HepG2 (cell line): ENCODE data around the gene GALNT10. TPM values are rescaled to one million over a fixed set of nuclear protein-coding genes. Genes with fewer than 3 reads are reported as not detected.

Experiments
- ATAC-seq: fragments of 200-7000 bp; cut with Tn5 transposase; 3 replicates; pipeline ENCODE4 v1.9.1; 2020; ENCODE audit warnings: mild to moderate bottlenecking, moderate library complexity
- BruUV-seq: library from RNA; stranded (reverse); fragments of 400-500 nt; replicated peaks from 2 replicates; lab custom pipeline; 2021; lab: Mats Ljungman, UMichigan
- CTCF ChIA-PET: fragments of 300-600 bp; formaldehyde crosslinking; extraction: SDS; loops from one replicate; lab custom pipeline; 2021; ENCODE audit warnings: low total read pairs, inconsistent platforms, low intra/inter-chr PET ratio; lab: Yijun Ruan, JAX
- POLR2A ChIA-PET: fragments of 350-600 bp; sonication (Branson Sonifier 250); formaldehyde crosslinking; loops from one replicate; lab custom pipeline; 2020; ENCODE audit warnings: antibody characterized with exemption, inconsistent platforms; lab: Yijun Ruan, JAX
- DNase-seq: peaks from one replicate; pipeline ENCODE4 v3.0.0-alpha.2; 2015; ENCODE audit warnings: low spot score
- FAIRE-seq: peaks from 3 replicates; lab custom pipeline; 2011; peaks lifted over from hg19 to GRCh38; lab: Jason Lieb, UNC
- H2AFZ ChIP-seq: one replicate; pipeline ENCODE4 v1.6.1; 2011; ENCODE audit warnings: low read length, inconsistent platforms
- H3K27ac ChIP-seq: fragments of 300-600 bp; 3 replicates; pipeline ENCODE4 v1.8.0; 2011; ENCODE audit warnings: mixed run types, mild to moderate bottlenecking, mixed read lengths, low read length, inconsistent platforms; ENCODE audit not compliant: insufficient read depth; ENCODE audit errors: extremely low read length
- H3K27me3 ChIP-seq, 2 experiments: fragments of 200-600 bp in 1 of 2; 2 replicates in 1 of 2; 3 replicates in 1 of 2; pipeline versions ENCODE4 v1.6.0 to v1.8.0; 2011; ENCODE audit warnings: low read length in 2 of 2, mild to moderate bottlenecking in 2 of 2, moderate library complexity in 2 of 2, inconsistent platforms in 1 of 2; ENCODE audit not compliant: insufficient read depth in 2 of 2, control insufficient read depth in 1 of 2
- H3K36me3 ChIP-seq, 2 experiments: fragments of 200-600 bp in 1 of 2; replicated peaks in 1 of 2; 2 replicates in 1 of 2; 3 replicates in 1 of 2; pipeline versions ENCODE4 v1.5.1 to v1.8.0; 2011; ENCODE audit warnings: low read length in 2 of 2, inconsistent platforms in 1 of 2; ENCODE audit not compliant: insufficient read depth in 2 of 2, control insufficient read depth in 1 of 2
- H3K4me1 ChIP-seq: 2 replicates; pipeline ENCODE4 v1.5.1; 2012; ENCODE audit warnings: low read length, inconsistent platforms; ENCODE audit not compliant: insufficient read depth
- H3K4me2 ChIP-seq: 2 replicates; pipeline ENCODE4 v1.6.0; 2011; ENCODE audit warnings: low read depth, low read length, inconsistent platforms
- H3K4me3 ChIP-seq, 3 experiments: fragments of 200-600 bp in 1 of 3; sonication (generic), shearing (Covaris generic) in 1 of 3; replicated peaks in 1 of 3; 2 replicates each; pipeline ENCODE4 v1.5.1; 2011 to 2016; ENCODE audit warnings: low read length in 3 of 3, inconsistent platforms in 2 of 3, low read depth in 2 of 3, mild to moderate bottlenecking in 2 of 3, control low read depth in 1 of 3, mixed read lengths in 1 of 3; ENCODE audit not compliant: insufficient read depth in 1 of 3
- H3K79me2 ChIP-seq: one replicate; pipeline ENCODE4 v1.6.1; 2011; ENCODE audit warnings: low read length, inconsistent platforms; ENCODE audit not compliant: insufficient read depth
- H3K9ac ChIP-seq: 2 replicates; pipeline ENCODE4 v1.6.0; 2011; ENCODE audit warnings: mild to moderate bottlenecking, low read depth, low read length, inconsistent platforms; ENCODE audit not compliant: insufficient read depth
- H3K9me3 ChIP-seq: 2 replicates; pipeline ENCODE4 v1.5.1; 2012; ENCODE audit warnings: mild to moderate bottlenecking, low read length
- H4K20me1 ChIP-seq: 2 replicates; pipeline ENCODE4 v1.6.0; 2011; ENCODE audit warnings: inconsistent platforms, mild to moderate bottlenecking, low read length, moderate library complexity; ENCODE audit not compliant: insufficient read depth
- KLF6 ChIP-seq: IDR thresholded peaks from 2 replicates; pipeline ENCODE4 v1.8.0; 2016; ENCODE audit warnings: missing biosample characterization, missing genetic modification reagents
- NBN ChIP-seq: fragments of 450-650 bp; conservative IDR thresholded peaks from 2 replicates; pipeline ENCODE4 v1.6.1; 2017
- ZIK1 ChIP-seq: sonication (generic); formaldehyde crosslinking; IDR thresholded peaks from 2 replicates; pipeline ENCODE4 v1.5.0; 2020; ENCODE audit warnings: mild to moderate bottlenecking, low read depth, missing genetic modification reagents, borderline replicate concordance
- ZNF333 ChIP-seq: sonication (generic); formaldehyde crosslinking; IDR thresholded peaks from 2 replicates; pipeline ENCODE4 v1.4.0; 2020; ENCODE audit warnings: mild to moderate bottlenecking, missing genetic modification reagents, borderline replicate concordance
- ZNF432 ChIP-seq: sonication (generic); formaldehyde crosslinking; IDR thresholded peaks from 2 replicates; pipeline ENCODE4 v1.5.0; 2020; ENCODE audit warnings: missing genetic modification reagents, mild to moderate bottlenecking, borderline replicate concordance
- ZNF441 ChIP-seq: sonication (generic); formaldehyde crosslinking; IDR thresholded peaks from 2 replicates; pipeline ENCODE4 v1.7.0; 2021; ENCODE audit warnings: missing genetic modification reagents, borderline replicate concordance
- WGBS: methylation state at CpG from one replicate; pipeline ENCODE4 v1.1.6; 2017; ENCODE audit warnings: low lambda C conversion rate; 5-methylcytosine and 5-hydroxymethylcytosine counted together
- in situ Hi-C: cut with HindIII; loops from 2 replicates; pipeline ENCODE4 v1.10.0; 2017; ENCODE audit warnings: low pct_unique_long_range_greater_than_20kb; ENCODE audit not compliant: extremely low pct_ligation_motif_present
- intact Hi-C: fragments of 100-400 bp; cut with micrococcal nuclease; formaldehyde crosslinking; loops from one replicate; pipeline ENCODE4 v1.10.0; 2022; ENCODE audit not compliant: unreplicated experiment
- polyA plus RNA-seq, 8 experiments: library from polyadenylated mRNA; depleted of rRNA in 3 of 8; stranded (reverse) in 7 of 8; unstranded in 1 of 8; fragments of >200 nt; fragmentation: Illumina TruSeq in 4 of 8; extraction: Trizol in 4 of 8; gene quantifications; 2 replicates each; pipeline versions ENCODE4 v1.2.1 to v1.2.3, GENCODE V29; 2011 to 2016; ENCODE audit warnings: low read depth in 4 of 8, missing spikeins in 1 of 8, mixed read lengths in 1 of 8; ENCODE audit not compliant: insufficient read depth in 1 of 8
- total RNA-seq, 5 experiments: library from RNA; depleted of rRNA; stranded (reverse); fragments of >200 nt; fragmentation: Illumina TruSeq; extraction: Trizol; gene quantifications; 2 replicates each; pipeline ENCODE4 v1.2.3, GENCODE V29; 2016; ENCODE audit warnings: low read depth in 1 of 5
- TF ChIP-seq, protein P1 (sequence below): sonication (generic); formaldehyde crosslinking; IDR thresholded peaks from 2 replicates; pipeline ENCODE4 v1.5.1; 2020; ENCODE audit warnings: missing genetic modification reagents, mild to moderate bottlenecking, borderline replicate concordance
- TF ChIP-seq, protein P2 (sequence below): sonication (generic); formaldehyde crosslinking; conservative IDR thresholded peaks from 2 replicates; pipeline ENCODE4 v1.8.0; 2022; ENCODE audit warnings: mild to moderate bottlenecking, moderate library complexity, missing genetic modification reagents
- TF ChIP-seq, protein P3 (sequence below): sonication (generic); formaldehyde crosslinking; IDR thresholded peaks from 2 replicates; pipeline ENCODE4 v1.4.0; 2020; ENCODE audit warnings: missing genetic modification reagents, borderline replicate concordance

The GALNT10 gene
- total and polyA plus RNA-seq, 2 of the 13 experiments (the other 11 are each of a cell fraction or from before 2014, with no cell fraction given) = 8.1 to 11.2 TPM

DNA sequence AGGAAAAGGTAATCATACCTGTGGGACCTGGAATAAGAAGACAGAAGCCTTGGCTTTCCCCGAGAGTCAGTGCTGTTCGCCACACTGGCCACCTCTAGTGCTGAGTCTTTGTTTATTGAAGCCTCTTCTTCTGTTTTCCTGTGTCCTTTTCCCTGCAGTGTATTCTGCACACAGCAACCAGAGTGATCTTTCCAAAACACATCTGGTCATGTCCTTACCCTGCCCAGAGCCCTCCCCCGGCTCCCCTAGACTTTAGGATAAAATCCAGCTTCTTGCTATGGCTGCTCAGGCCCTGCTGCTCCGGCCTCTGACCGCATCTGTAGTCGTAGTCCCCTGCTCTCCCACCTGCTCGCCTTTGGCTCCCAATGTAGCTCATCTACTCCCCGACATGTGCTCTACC lies 28.3 kb downstream of the GALNT10 start:
- Histone ChIP-seq H3K27ac (no peak overlapping the region), H2AFZ (no peak overlapping the region), H3K36me3 (no peaks in the 10 kb centered on the region), H3K4me2 (no peak overlapping the region), H4K20me1 (no peaks in the 10 kb centered on the region), H3K9me3 (no peaks in the 10 kb centered on the region), H3K4me1 (no peaks in the 10 kb centered on the region), H3K27me3 (no peaks in the 10 kb centered on the region), H3K9ac (no peak overlapping the region), H3K79me2 (no peaks in the 10 kb centered on the region), H3K4me3 (no peak overlapping the region)
- BruUV-seq = no TSS peak
- ChIA-PET POLR2A (no interaction called here), CTCF (no interaction called here)
- TF ChIP-seq ZNF432 (CRISPR knock-in tag) = no peak
- no peak for TF ChIP-seq ZIK1
- TF ChIP-seq, protein P1, sequence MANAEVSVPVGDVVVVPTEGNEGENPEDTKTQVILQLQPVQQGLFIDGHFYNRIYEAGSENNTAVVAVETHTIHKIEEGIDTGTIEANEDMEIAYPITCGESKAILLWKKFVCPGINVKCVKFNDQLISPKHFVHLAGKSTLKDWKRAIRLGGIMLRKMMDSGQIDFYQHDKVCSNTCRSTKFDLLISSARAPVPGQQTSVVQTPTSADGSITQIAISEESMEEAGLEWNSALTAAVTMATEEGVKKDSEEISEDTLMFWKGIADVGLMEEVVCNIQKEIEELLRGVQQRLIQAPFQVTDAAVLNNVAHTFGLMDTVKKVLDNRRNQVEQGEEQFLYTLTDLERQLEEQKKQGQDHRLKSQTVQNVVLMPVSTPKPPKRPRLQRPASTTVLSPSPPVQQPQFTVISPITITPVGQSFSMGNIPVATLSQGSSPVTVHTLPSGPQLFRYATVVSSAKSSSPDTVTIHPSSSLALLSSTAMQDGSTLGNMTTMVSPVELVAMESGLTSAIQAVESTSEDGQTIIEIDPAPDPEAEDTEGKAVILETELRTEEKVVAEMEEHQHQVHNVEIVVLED (CRISPR knock-in tag) = no peak
- no peak for TF ChIP-seq ZNF333 (CRISPR knock-in tag)
- TF ChIP-seq, protein P2, sequence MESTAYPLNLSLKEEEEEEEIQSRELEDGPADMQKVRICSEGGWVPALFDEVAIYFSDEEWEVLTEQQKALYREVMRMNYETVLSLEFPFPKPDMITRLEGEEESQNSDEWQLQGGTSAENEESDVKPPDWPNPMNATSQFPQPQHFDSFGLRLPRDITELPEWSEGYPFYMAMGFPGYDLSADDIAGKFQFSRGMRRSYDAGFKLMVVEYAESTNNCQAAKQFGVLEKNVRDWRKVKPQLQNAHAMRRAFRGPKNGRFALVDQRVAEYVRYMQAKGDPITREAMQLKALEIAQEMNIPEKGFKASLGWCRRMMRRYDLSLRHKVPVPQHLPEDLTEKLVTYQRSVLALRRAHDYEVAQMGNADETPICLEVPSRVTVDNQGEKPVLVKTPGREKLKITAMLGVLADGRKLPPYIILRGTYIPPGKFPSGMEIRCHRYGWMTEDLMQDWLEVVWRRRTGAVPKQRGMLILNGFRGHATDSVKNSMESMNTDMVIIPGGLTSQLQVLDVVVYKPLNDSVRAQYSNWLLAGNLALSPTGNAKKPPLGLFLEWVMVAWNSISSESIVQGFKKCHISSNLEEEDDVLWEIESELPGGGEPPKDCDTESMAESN (CRISPR knock-in tag) = no peak
- TF ChIP-seq, protein P3, sequence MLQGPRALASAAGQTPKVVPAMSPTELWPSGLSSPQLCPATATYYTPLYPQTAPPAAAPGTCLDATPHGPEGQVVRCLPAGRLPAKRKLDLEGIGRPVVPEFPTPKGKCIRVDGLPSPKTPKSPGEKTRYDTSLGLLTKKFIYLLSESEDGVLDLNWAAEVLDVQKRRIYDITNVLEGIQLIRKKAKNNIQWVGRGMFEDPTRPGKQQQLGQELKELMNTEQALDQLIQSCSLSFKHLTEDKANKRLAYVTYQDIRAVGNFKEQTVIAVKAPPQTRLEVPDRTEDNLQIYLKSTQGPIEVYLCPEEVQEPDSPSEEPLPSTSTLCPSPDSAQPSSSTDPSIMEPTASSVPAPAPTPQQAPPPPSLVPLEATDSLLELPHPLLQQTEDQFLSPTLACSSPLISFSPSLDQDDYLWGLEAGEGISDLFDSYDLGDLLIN = no peak
- no peak for TF ChIP-seq KLF6 (CRISPR knock-in tag)
- TF ChIP-seq ZNF441 = no peak
- no peak for TF ChIP-seq NBN
- intact Hi-C loops (no loop called here), in situ Hi-C loops (no loop called here)
- ATAC-seq (no peak), FAIRE-seq (no peak), DNase-seq (no peak)
- WGBS = 95% methylated on average over 8 of the region's 8 CpGs
